ENCODE data around the gene GPR37L1. TPM values are rescaled to one million over a fixed set of nuclear protein-coding genes. Genes with fewer than 3 reads are reported as not detected.

Gene GPR37L1
- polyA plus RNA-seq, 1 donor from 2014 or later, result not detected

DNA sequence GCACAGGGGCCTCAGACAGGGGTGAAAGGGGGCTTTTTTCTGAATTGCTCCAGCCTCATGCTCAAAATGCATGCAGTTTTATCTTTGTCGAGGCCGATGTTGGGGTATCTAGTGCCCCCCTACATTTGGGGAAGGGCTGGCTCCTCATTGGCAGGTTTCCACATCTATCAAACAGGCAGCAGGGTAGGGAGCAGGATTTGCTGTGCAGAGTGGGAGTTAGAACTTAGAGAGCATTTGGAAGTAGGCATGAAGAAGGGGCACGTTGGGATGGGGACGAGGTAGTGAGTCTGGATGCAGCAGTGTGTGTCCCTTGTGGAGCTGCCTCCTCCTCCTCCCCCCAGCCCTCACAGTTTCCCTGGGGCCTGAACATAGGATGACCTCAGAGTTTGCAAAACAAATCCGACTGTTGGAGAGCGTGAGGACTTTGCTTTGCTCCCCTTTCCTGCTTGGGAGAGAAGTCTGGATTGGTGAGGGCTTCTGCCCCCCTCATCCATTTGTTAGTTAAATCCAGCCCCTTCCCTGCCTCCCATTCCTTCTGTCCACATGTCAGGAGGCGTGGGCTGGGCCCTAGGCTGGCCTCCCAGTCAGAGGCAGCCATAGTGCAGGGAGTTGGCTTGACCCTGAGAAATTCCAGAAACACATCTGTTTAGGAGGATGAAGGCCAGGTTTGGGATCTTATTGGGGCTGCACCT lies 36.9 kb upstream of the GPR37L1 start:
- no peaks in the 10 kb centered on the region for H3K36me3 ChIP-seq (ENCODE audit: insufficient read depth, low read length)
- no peaks in the 10 kb centered on the region for H3F3A ChIP-seq (ENCODE audit: insufficient read depth, low read length, poor library complexity, severe bottlenecking)
- H3K9me2 ChIP-seq (ENCODE audit: insufficient read depth, low read length), result no peaks in the 10 kb centered on the region
- H3K4me2 ChIP-seq (ENCODE audit: low read length), result no peak overlapping the region
- no peak overlapping the region for H2AFZ ChIP-seq (ENCODE audit: low read depth, low read length)
- H3K9me3 ChIP-seq (ENCODE audit: low read length), result no peaks in the 10 kb centered on the region
- TF ChIP-seq, protein P1, sequence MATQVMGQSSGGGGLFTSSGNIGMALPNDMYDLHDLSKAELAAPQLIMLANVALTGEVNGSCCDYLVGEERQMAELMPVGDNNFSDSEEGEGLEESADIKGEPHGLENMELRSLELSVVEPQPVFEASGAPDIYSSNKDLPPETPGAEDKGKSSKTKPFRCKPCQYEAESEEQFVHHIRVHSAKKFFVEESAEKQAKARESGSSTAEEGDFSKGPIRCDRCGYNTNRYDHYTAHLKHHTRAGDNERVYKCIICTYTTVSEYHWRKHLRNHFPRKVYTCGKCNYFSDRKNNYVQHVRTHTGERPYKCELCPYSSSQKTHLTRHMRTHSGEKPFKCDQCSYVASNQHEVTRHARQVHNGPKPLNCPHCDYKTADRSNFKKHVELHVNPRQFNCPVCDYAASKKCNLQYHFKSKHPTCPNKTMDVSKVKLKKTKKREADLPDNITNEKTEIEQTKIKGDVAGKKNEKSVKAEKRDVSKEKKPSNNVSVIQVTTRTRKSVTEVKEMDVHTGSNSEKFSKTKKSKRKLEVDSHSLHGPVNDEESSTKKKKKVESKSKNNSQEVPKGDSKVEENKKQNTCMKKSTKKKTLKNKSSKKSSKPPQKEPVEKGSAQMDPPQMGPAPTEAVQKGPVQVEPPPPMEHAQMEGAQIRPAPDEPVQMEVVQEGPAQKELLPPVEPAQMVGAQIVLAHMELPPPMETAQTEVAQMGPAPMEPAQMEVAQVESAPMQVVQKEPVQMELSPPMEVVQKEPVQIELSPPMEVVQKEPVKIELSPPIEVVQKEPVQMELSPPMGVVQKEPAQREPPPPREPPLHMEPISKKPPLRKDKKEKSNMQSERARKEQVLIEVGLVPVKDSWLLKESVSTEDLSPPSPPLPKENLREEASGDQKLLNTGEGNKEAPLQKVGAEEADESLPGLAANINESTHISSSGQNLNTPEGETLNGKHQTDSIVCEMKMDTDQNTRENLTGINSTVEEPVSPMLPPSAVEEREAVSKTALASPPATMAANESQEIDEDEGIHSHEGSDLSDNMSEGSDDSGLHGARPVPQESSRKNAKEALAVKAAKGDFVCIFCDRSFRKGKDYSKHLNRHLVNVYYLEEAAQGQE (IDR thresholded peaks at IDR 0.05; ENCODE audit: borderline replicate concordance), result no peak
- TF ChIP-seq EP300 (conservative IDR thresholded peaks at IDR 0.05; ENCODE audit: poor library complexity, severe bottlenecking), result no peak
- TF ChIP-seq SMC3 (conservative IDR thresholded peaks at IDR 0.05; ENCODE audit: poor library complexity), result no peak
- no peak for TF ChIP-seq RAD21 (conservative IDR thresholded peaks at IDR 0.05)
- no peak for TF ChIP-seq MXI1 (conservative IDR thresholded peaks at IDR 0.05; ENCODE audit: poor library complexity, severe bottlenecking)
- TF ChIP-seq TAF1 (IDR thresholded peaks at IDR 0.05; ENCODE audit: low read depth), result no peak
- no peak for TF ChIP-seq EZH2 (IDR thresholded peaks at IDR 0.05; ENCODE audit: borderline replicate concordance, insufficient read depth, low read length, poor library complexity, severe bottlenecking)
- no peak for TF ChIP-seq POLR2AphosphoS5 (IDR thresholded peaks at IDR 0.05)
- TF ChIP-seq, protein P2, sequence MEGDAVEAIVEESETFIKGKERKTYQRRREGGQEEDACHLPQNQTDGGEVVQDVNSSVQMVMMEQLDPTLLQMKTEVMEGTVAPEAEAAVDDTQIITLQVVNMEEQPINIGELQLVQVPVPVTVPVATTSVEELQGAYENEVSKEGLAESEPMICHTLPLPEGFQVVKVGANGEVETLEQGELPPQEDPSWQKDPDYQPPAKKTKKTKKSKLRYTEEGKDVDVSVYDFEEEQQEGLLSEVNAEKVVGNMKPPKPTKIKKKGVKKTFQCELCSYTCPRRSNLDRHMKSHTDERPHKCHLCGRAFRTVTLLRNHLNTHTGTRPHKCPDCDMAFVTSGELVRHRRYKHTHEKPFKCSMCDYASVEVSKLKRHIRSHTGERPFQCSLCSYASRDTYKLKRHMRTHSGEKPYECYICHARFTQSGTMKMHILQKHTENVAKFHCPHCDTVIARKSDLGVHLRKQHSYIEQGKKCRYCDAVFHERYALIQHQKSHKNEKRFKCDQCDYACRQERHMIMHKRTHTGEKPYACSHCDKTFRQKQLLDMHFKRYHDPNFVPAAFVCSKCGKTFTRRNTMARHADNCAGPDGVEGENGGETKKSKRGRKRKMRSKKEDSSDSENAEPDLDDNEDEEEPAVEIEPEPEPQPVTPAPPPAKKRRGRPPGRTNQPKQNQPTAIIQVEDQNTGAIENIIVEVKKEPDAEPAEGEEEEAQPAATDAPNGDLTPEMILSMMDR (IDR thresholded peaks at IDR 0.05; ENCODE audit: poor library complexity, severe bottlenecking), result no peak
- H3K27ac ChIP-seq (ENCODE audit: low read length), result no peak overlapping the region
- no peaks in the 10 kb centered on the region for H3K27me3 ChIP-seq (ENCODE audit: insufficient read depth, low read depth, low read length)
- no peak overlapping the region for H3K4me3 ChIP-seq (ENCODE audit: low read length)
- no peaks in the 10 kb centered on the region for H3K79me2 ChIP-seq (replicated peaks; ENCODE audit: insufficient read depth, low read length)
- no peak overlapping the region for H3K9ac ChIP-seq (ENCODE audit: low read length)
- no peaks in the 10 kb centered on the region for H4K20me1 ChIP-seq (ENCODE audit: insufficient read depth)

DNA sequence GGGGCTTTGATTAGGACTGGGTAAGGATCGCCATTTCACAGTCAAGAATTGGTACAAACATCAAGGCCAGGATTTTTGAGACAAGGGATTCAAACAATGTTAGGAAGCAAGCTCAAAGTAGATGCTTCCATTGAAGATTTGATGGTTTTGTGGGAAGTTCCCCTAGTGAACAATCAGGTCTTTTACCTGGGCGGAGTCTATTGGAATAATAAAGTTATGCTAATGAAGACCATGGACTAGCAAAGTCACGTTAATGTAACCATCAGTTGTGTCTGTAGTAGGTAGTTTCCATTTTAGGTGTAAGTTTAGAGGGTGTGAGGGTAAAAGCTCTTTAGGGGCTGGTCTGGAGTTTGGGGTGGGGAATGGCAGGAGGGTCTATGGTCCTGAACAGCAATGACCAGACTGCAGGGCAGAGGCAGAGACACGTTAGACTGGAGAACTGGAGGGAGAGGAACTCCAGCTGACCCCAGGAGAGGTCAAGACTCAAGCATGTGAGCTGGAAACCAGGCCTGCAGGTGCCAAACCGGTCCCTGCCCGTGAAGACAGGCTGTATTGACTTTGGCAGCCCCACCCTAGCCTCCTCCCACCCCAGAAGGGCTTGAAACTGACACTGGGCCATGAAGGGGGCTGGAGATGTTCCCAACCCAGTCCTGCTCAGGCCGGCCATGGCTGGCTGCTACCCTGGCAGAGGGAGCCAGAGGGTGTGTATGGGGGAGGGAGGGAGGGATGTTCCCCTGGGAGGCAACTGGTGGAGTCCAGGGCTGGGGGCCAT lies 36.0 kb upstream of the GPR37L1 start:
- no peaks in the 10 kb centered on the region for H3K27me3 ChIP-seq (ENCODE audit: insufficient read depth, low read depth, low read length)
- H3K9me3 ChIP-seq (ENCODE audit: low read length), result no peaks in the 10 kb centered on the region
- no peak overlapping the region for H3K9ac ChIP-seq (ENCODE audit: low read length)
- TF ChIP-seq MXI1 (conservative IDR thresholded peaks at IDR 0.05; ENCODE audit: poor library complexity, severe bottlenecking) (no peak), EP300 (conservative IDR thresholded peaks at IDR 0.05; ENCODE audit: poor library complexity, severe bottlenecking) (no peak), SMC3 (conservative IDR thresholded peaks at IDR 0.05; ENCODE audit: poor library complexity) (no peak), TAF1 (IDR thresholded peaks at IDR 0.05; ENCODE audit: low read depth) (no peak), EZH2 (IDR thresholded peaks at IDR 0.05; ENCODE audit: borderline replicate concordance, insufficient read depth, low read length, poor library complexity, severe bottlenecking) (no peak), POLR2AphosphoS5 (IDR thresholded peaks at IDR 0.05) (no peak), RAD21 (conservative IDR thresholded peaks at IDR 0.05) (no peak)
- TF ChIP-seq, protein P1 (IDR thresholded peaks at IDR 0.05; ENCODE audit: borderline replicate concordance), result no peak
- TF ChIP-seq, protein P2 (IDR thresholded peaks at IDR 0.05; ENCODE audit: poor library complexity, severe bottlenecking), result no peak
- H4K20me1 ChIP-seq (ENCODE audit: insufficient read depth), result no peaks in the 10 kb centered on the region
- no peaks in the 10 kb centered on the region for H3K79me2 ChIP-seq (replicated peaks; ENCODE audit: insufficient read depth, low read length)
- H2AFZ ChIP-seq (ENCODE audit: low read depth, low read length), result no peak overlapping the region
- no peak overlapping the region for H3K27ac ChIP-seq (ENCODE audit: low read length)
- H3K9me2 ChIP-seq (ENCODE audit: insufficient read depth, low read length), result no peaks in the 10 kb centered on the region
- no peaks in the 10 kb centered on the region for H3F3A ChIP-seq (ENCODE audit: insufficient read depth, low read length, poor library complexity, severe bottlenecking)
- H3K36me3 ChIP-seq (ENCODE audit: insufficient read depth, low read length), result no peaks in the 10 kb centered on the region
- H3K4me2 ChIP-seq (ENCODE audit: low read length), result no peak overlapping the region
- H3K4me3 ChIP-seq (ENCODE audit: low read length), result no peak overlapping the region
